Osteocyte (in vitro differentiated cells): ENCODE results near the gene CENPP. TPM values are rescaled to one million over a fixed set of nuclear protein-coding genes. Genes with fewer than 3 reads are reported as not detected.
A peak's percentile ranks its signal among the peaks of the same experiment; 100 is the strongest.

Experiments
- DNase-seq: peaks from one replicate; pipeline ENCODE4 v3.0.0; 2021; ENCODE audit warnings: mixed read lengths; ENCODE audit not compliant: unreplicated experiment; ENCODE audit errors: extremely low spot score
- H3K27ac Mint-ChIP-seq: one replicate; pipeline ENCODE4 v1.8.0; 2021; ENCODE audit warnings: mild to moderate bottlenecking, mixed read lengths; ENCODE audit not compliant: unreplicated experiment
- H3K27me3 Mint-ChIP-seq: one replicate; pipeline ENCODE4 v1.8.0; 2021; ENCODE audit warnings: mixed read lengths; ENCODE audit not compliant: unreplicated experiment
- H3K36me3 Mint-ChIP-seq: one replicate; pipeline ENCODE4 v1.8.0; 2021; ENCODE audit warnings: mixed read lengths; ENCODE audit not compliant: unreplicated experiment
- H3K4me1 Mint-ChIP-seq: one replicate; pipeline ENCODE4 v1.8.0; 2021; ENCODE audit warnings: mixed read lengths; ENCODE audit not compliant: unreplicated experiment
- H3K4me3 Mint-ChIP-seq: one replicate; pipeline ENCODE4 v1.8.0; 2021; ENCODE audit warnings: mild to moderate bottlenecking, moderate library complexity, mixed read lengths; ENCODE audit not compliant: unreplicated experiment
- H3K9me3 Mint-ChIP-seq: one replicate; pipeline ENCODE4 v1.8.0; 2021; ENCODE audit warnings: mixed read lengths; ENCODE audit not compliant: unreplicated experiment
- total RNA-seq: library from RNA; stranded (reverse); gene quantifications from 2 replicates; pipeline ENCODE4 v1.2.1, GENCODE V29; 2021
- TF ChIP-seq, protein P1 (sequence below): fragments of 200-600 bp; sonication (generic); IDR thresholded peaks from 2 replicates; pipeline ENCODE4 v1.5.0; 2021; ENCODE audit warnings: antibody characterized with exemption, mild to moderate bottlenecking, moderate library complexity

The CENPP gene
- total RNA-seq, 1 donor from 2014 or later: 11.6 TPM

GRCh38 chr9:92312887-92313623 lies 12.7 kb upstream of the CENPP start:
- Mint-ChIP-seq H3K4me3 (no peak overlapping the region), H3K27me3 (no peaks in the 10 kb centered on the region), H3K9me3 (no peaks in the 10 kb centered on the region), H3K27ac (no peak overlapping the region), H3K4me1 (peaks cover 8% of the 10 kb centered on the region), H3K36me3 (peaks cover 51% of the 10 kb centered on the region)
- DNase-seq: no peak
- TF ChIP-seq, protein P1, sequence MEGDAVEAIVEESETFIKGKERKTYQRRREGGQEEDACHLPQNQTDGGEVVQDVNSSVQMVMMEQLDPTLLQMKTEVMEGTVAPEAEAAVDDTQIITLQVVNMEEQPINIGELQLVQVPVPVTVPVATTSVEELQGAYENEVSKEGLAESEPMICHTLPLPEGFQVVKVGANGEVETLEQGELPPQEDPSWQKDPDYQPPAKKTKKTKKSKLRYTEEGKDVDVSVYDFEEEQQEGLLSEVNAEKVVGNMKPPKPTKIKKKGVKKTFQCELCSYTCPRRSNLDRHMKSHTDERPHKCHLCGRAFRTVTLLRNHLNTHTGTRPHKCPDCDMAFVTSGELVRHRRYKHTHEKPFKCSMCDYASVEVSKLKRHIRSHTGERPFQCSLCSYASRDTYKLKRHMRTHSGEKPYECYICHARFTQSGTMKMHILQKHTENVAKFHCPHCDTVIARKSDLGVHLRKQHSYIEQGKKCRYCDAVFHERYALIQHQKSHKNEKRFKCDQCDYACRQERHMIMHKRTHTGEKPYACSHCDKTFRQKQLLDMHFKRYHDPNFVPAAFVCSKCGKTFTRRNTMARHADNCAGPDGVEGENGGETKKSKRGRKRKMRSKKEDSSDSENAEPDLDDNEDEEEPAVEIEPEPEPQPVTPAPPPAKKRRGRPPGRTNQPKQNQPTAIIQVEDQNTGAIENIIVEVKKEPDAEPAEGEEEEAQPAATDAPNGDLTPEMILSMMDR: no peak

DNA sequence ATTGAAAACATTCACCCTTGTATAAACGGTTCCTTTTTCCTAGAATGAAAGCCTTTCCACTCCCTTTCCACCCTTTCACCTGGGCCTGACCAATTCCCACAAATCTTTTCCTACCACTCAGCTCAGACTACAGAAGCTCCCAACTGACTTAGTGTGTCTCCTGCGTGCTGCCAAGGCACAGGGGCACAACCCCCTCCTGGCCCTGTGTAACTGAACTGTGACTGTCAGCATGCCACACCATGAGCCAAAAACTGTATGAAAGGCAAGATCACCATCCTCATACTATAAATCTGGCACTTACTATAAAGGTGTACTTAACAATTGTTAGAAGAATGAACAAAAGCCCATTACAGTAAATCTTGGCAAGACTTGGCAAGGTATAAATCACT lies 12.1 kb upstream of the CENPP start:
- H3K9me3 Mint-ChIP-seq: no peaks in the 10 kb centered on the region
- no peak for DNase-seq
- H3K4me3 Mint-ChIP-seq: no peak overlapping the region
- H3K4me1 Mint-ChIP-seq: peaks cover 7% of the 10 kb centered on the region
- TF ChIP-seq, protein P1: no peak
- H3K27ac Mint-ChIP-seq: no peak overlapping the region
- no peaks in the 10 kb centered on the region for H3K27me3 Mint-ChIP-seq
- H3K36me3 Mint-ChIP-seq: peaks cover 51% of the 10 kb centered on the region

DNA sequence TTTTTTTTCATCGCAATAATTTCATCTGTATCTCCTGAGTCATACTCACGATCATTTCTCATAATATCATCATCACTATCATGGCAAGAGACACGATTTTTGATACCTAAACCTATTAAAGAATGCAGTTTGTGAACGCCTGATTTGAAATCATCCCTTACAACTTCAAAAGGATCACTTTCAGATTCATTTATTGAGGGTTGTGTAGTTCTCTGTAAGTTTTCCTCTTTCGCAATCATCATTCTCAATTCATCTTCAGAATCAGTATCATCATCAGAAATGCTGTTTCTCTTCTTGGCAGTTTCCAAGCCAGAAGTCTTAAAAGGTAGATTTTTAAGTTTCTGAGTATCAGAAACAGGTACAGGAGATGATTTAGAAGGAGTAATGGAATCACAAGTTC lies 10.3 kb upstream of the CENPP start:
- Mint-ChIP-seq H3K27ac (no peak overlapping the region), H3K4me1 (peaks cover 3% of the 10 kb centered on the region), H3K9me3 (no peaks in the 10 kb centered on the region), H3K4me3 (no peak overlapping the region), H3K36me3 (peaks cover 52% of the 10 kb centered on the region), H3K27me3 (no peaks in the 10 kb centered on the region)
- DNase-seq: no peak
- TF ChIP-seq, protein P1: no peak

DNA sequence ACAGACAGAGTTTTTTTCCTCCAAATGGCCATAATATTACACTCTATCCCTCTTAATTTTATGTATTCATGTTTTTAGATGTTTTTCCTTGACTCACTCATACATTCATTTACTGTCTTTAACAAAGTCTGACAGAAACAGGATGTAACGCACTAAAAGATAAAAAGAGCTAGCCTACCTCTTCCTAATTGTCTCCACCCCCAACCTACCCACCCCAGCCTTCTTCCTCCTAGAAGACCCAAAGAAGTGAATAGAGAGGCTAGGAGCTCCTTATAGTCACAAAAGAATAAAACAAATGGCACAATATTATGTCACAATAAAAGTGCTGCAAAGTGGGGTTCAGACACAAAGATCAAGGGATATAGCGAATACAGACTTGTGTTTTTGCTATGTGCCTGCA lies 1.3 kb upstream of the CENPP start:
- TF ChIP-seq, protein P1: no peak
- H3K4me1 Mint-ChIP-seq: peaks cover 36% of the 10 kb centered on the region
- H3K27me3 Mint-ChIP-seq: no peaks in the 10 kb centered on the region
- H3K9me3 Mint-ChIP-seq: no peaks in the 10 kb centered on the region
- peak overlapping the region; percentile 99 for H3K27ac Mint-ChIP-seq
- peak overlapping the region; percentile 99 for H3K4me3 Mint-ChIP-seq
- DNase-seq: no peak
- H3K36me3 Mint-ChIP-seq: peaks cover 18% of the 10 kb centered on the region

DNA sequence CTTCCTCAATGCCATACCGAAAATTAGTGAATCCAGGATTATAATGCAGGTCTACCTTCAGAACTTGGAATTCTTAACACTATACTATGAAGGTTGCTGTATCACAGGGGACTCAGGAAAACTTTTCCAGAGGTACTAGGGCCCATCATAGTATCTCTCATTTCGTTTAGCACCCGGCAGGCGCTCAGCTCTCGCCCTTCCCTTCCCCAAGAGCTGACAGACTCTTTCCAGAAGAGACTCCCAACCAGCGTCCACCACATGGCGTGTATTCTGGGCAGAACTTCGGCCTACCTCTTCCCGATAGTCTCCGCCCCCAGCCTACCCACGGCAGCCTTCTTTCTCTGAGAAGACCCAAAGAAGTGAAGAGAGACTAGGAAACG lies 874 bp upstream of the CENPP start:
- TF ChIP-seq, protein P1: no peak
- Mint-ChIP-seq H3K27ac (peak overlapping the region; percentile 99), H3K36me3 (peaks cover 14% of the 10 kb centered on the region), H3K9me3 (no peaks in the 10 kb centered on the region), H3K4me3 (peak overlapping the region; percentile 99), H3K27me3 (no peaks in the 10 kb centered on the region), H3K4me1 (peaks cover 36% of the 10 kb centered on the region)
- DNase-seq: no peak
